ENCODE data around the gene SMIM38.

Gene SMIM38

DNA sequence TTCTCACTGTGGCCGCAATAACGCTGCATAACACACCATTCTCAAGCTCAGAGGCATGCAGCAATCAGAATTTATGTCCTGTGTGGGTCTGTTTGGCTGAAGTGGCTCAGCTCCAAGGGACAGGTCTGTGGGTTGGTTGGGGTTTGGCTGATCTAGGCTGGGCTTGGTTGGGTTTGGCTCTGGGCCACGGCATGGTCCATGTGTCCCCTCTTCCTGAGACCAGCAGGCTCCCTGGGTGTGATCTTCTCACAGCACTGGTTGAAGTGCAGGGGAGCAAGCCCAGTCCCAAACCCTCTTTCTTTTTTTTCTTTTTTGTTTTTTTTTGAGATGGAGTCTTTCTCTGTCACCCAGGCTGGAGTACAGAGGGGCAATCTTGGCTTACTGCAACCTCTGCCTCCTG is 25.0 kb downstream of the SMIM38 start:
- no peak for DNase-seq (ENCODE audit: low read depth in 2 of 2)

GRCh38 chr11:69183613-69184012 is 27.9 kb downstream of the SMIM38 start:
- DNase-seq (ENCODE audit: low read depth in 2 of 2) = no peak

GRCh38 chr11:69186316-69187260 is 30.9 kb downstream of the SMIM38 start:
- DNase-seq (ENCODE audit: low read depth in 2 of 2) = no peak

DNA sequence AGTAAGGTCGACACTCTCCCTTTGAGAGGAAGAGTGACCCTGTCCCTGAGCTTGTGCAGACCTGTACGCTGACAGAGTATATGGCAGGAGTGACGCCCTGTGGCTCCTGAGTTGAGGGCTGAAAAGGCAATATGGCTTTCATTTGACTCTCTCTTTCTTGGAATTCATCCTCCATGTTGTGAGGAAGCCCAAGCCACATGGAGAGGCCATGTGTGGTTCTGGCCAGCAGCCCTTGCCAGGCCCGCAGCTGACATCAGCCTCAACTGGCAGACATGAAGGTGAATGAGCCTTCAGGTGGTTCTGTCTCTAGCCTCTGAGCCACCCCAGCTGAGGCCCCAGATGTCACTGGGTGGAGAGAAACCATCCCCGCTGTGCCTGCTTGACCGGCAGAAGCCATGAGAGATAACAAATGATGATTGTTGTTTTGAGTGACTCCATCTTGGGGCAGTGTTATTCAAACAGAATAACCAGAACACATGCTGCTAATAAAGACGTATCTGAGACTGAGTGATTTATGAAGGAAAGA is 31.9 kb downstream of the SMIM38 start:
- no peak for DNase-seq (ENCODE audit: low read depth in 2 of 2)

GRCh38 chr11:69189059-69189458 is 33.3 kb downstream of the SMIM38 start:
- no peak for DNase-seq (ENCODE audit: low read depth in 2 of 2)

GRCh38 chr11:69190796-69191536 is 35.2 kb downstream of the SMIM38 start:
- no peak for DNase-seq (ENCODE audit: low read depth in 2 of 2)

DNA sequence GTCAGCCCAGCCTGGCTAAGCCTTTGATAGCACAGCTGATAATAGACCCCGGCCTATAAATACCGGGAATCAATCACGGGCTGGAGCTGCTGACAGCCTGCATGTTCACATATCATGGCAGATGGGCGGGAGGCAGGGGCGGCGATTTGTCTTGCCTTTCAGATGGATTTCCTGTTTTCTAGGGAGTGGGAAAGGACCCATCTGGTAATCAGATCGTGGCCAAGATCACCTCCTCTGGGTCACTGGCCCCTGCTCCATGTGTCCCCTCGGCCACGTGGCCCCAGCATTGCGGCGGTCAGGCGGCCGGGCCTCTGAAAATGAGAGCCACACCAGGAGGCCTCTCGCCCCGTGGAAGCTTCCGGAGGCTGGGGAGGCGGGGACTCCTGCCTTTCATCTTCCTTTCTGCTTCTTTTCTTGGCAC is 36.6 kb downstream of the SMIM38 start:
- no peak for DNase-seq (ENCODE audit: low read depth in 2 of 2)

GRCh38 chr11:69193151-69193550 is 37.4 kb downstream of the SMIM38 start:
- no peak for DNase-seq (ENCODE audit: low read depth in 2 of 2)

DNA sequence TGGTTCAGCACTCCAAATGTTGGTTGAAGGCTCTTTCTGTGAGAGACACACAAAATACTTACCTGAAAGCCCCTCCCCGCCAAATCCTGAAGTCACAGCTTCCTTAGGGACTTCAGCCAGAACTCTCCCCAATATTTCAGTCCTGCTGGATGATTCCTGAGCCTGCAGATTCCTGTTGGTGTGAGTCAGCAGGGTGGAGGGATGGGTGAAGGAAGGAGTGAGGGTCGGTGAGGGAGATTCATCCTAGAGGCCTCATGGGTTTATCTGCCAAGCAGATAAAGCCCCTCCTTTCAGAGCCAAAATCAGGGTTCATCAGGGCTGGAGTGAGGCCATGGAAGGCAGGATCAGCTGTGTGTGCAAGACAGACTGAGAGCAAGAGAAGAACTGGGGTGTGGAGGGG is 37.9 kb downstream of the SMIM38 start:
- no peak for DNase-seq (ENCODE audit: low read depth in 2 of 2)

GRCh38 chr11:69194396-69194795 is 38.7 kb downstream of the SMIM38 start:
- DNase-seq (ENCODE audit: low read depth in 2 of 2) = no peak

DNA sequence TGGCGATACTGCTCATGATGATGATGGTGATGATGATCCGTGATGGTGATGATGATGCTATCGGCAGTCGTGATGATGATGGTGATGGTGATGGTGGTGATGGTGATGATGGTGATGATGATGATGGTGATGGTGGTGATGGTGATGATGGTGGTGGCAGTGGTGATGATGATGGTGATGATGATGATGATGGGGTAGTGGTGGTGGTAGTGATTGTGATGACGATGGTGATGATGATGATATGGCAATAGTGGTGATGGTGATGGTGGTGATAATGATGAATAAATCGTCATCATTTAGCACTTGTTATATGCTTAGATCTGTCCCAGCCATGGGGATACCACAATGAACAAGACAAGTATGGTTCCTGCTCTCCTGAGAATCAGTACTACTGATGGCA is 39.2 kb downstream of the SMIM38 start:
- DNase-seq (ENCODE audit: low read depth in 2 of 2) = no peak

GRCh38 chr11:69195824-69196782 is 40.4 kb downstream of the SMIM38 start:
- no peak for DNase-seq (ENCODE audit: low read depth in 2 of 2)

- no peak for DNase-seq (ENCODE audit: low read depth in 2 of 2)
These were observed 41.0 kb downstream of the SMIM38 start for GRCh38 chr11:69196783-69197169.

DNA sequence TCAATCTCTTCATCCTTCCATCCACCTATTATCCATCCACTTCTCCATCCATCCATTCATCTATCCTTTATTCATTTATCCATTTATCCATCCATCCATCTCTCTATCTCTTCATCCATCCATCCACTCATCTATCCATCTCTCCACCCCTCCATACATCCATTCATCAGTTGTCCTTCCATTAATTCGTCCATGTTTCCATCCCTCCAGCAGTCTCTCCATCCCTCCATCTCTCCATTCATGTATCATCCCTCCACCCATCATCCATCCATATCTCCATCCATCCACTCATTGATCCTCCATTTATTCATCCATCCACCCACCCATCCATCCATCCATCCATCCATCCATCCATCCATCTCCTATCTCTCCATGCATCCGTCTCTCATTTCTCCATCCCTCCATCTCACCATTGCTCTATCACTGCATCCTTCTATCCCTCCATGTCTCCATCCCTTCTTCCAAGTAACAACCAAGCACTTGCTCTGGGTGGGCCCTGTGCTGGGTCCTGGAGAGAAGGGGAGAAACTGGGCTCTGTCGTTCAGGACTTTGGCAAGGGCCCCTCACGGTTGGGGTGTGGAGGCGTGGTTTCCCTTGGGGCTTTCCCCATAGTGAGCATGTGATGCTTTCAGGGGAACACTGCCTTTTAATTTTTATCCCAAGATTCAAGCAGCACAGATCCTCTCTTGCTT is 43.3 kb downstream of the SMIM38 start:
- no peak for DNase-seq (ENCODE audit: low read depth in 2 of 2)

- no peak for DNase-seq (ENCODE audit: low read depth in 2 of 2)
These were observed 44.0 kb downstream of the SMIM38 start for GRCh38 chr11:69199583-69200315.

GRCh38 chr11:69200331-69201065 is 44.8 kb downstream of the SMIM38 start:
- DNase-seq (ENCODE audit: low read depth in 2 of 2) = no peak

- no peak for DNase-seq (ENCODE audit: low read depth in 2 of 2)
These were observed 45.3 kb downstream of the SMIM38 start for GRCh38 chr11:69201066-69201365.

DNA sequence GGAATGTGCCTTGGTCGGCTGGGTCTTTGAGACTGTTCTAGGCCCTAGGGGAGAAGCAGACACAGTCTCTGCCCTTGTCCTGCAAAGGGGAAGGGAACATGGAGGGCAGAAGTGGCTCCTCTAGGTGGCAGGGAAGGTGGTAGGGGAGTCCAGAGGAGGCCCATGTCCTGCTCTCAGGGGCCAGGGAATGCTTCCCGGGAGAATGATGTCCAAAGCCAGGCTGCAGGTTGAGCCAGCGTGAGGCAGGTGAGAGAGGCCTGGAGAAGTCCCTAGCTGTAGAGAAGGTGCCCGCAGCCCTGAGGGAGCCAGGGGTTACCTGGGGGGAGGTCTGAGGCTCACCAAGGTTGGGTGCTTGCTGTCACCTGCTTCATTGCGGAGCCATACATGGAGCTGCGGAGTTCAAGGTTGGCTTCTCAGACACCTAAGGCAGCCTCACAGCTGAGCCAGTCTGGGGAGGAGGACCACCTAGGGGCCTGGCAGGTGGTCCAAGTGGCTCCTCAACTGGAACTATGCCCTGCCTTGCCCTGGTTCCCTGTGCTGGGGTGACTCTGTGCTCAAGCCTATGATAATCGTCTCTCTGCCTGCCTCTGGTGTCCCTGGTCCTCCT is 46.1 kb downstream of the SMIM38 start:
- no peak for DNase-seq (ENCODE audit: low read depth in 2 of 2)

DNA sequence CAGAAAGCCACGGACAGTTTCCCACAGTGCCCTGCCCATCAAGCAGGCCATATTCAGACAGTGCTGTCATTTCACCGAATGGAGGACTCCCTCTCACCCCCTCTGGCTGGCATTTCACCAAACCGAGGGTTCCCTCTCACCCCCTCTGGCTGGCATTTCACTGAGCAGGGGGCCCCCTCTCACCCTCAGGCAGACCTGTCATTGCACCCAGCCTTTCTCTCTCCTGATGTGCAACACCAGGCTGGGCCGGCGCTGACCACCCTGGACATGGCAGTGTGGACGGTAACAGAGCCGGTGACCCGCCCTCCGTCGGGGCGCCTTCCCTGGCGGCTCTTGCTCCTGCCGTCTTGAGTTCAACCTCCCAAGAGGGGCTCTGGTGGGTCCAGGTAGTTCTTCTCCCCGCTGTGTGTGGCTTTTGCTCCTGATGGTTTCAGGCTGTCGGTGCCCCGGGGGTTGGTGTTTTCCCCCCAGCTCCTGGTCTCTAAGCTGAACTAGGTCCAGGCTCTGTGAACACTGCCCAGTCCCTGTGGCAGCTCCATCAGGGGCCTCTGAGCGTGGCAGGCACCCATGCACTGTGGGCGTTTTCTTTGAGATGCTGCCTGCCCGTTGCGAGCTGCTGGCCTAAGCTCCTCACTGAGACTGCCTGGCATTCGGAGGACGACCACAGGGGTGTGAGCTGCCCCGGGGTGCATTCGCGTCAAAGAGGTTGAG is 46.9 kb downstream of the SMIM38 start:
- no peak for DNase-seq (ENCODE audit: low read depth in 2 of 2)
